Measurements from ENCODE around the gene VAMP2.

Gene VAMP2

DNA sequence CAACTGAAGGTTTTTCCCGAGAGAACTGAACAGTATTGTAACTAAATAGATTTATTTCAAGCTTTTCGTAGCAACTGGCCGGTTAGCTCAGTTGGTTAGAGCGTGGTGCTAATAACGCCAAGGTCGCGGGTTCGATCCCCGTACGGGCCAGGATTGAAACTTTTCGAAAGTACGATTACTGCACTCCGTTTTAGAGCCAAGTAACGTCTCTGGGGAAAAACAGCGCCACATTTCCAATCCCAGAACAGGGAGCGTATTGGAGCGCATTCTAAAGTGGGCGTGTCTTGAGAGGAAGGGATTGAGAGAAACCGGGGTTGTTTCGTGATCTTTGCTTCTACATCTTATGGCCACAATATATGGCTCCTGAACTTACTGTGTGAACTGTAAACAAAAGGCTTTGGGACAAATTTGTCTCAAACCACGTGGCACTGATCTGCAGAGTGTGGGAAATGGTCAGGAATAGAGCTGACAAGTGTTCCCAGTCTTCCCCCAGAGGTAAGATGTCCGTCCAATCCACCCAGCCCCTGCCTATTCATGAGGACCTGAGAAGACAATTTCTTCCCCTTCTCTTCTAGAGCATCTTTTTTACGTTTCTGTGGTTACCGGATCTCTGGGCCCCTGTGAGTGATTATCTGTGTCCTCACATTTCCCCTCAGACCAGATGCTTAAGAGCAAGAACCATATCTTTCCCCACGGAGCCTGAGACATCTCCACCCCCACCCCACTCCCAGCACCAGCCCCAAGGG lies 24.9 kb upstream of the VAMP2 start (continued):
- TF ChIP-seq, protein P1, sequence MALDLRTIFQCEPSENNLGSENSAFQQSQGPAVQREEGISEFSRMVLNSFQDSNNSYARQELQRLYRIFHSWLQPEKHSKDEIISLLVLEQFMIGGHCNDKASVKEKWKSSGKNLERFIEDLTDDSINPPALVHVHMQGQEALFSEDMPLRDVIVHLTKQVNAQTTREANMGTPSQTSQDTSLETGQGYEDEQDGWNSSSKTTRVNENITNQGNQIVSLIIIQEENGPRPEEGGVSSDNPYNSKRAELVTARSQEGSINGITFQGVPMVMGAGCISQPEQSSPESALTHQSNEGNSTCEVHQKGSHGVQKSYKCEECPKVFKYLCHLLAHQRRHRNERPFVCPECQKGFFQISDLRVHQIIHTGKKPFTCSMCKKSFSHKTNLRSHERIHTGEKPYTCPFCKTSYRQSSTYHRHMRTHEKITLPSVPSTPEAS (tag by site-specific recombination; IDR thresholded peaks at IDR 0.05), result no peak; the same call in 1 of the 2 replicates
- no peak for TF ChIP-seq SCRT2 (tag by site-specific recombination; IDR thresholded peaks at IDR 0.05)
- TF ChIP-seq, protein P2, sequence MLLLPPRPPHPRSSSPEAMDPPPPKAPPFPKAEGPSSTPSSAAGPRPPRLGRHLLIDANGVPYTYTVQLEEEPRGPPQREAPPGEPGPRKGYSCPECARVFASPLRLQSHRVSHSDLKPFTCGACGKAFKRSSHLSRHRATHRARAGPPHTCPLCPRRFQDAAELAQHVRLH (tag by site-specific recombination; IDR thresholded peaks at IDR 0.05), result no peak
- TF ChIP-seq, protein P3, sequence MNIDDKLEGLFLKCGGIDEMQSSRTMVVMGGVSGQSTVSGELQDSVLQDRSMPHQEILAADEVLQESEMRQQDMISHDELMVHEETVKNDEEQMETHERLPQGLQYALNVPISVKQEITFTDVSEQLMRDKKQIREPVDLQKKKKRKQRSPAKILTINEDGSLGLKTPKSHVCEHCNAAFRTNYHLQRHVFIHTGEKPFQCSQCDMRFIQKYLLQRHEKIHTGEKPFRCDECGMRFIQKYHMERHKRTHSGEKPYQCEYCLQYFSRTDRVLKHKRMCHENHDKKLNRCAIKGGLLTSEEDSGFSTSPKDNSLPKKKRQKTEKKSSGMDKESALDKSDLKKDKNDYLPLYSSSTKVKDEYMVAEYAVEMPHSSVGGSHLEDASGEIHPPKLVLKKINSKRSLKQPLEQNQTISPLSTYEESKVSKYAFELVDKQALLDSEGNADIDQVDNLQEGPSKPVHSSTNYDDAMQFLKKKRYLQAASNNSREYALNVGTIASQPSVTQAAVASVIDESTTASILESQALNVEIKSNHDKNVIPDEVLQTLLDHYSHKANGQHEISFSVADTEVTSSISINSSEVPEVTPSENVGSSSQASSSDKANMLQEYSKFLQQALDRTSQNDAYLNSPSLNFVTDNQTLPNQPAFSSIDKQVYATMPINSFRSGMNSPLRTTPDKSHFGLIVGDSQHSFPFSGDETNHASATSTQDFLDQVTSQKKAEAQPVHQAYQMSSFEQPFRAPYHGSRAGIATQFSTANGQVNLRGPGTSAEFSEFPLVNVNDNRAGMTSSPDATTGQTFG (tag by site-specific recombination; IDR thresholded peaks at IDR 0.05; ENCODE audit: borderline replicate concordance), result no peak; the same call in 1 of the 2 replicates
- TF ChIP-seq, protein P4, sequence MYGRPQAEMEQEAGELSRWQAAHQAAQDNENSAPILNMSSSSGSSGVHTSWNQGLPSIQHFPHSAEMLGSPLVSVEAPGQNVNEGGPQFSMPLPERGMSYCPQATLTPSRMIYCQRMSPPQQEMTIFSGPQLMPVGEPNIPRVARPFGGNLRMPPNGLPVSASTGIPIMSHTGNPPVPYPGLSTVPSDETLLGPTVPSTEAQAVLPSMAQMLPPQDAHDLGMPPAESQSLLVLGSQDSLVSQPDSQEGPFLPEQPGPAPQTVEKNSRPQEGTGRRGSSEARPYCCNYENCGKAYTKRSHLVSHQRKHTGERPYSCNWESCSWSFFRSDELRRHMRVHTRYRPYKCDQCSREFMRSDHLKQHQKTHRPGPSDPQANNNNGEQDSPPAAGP (tag by site-specific recombination; IDR thresholded peaks at IDR 0.05), result peak; percentile 78; the same call in 1 of the 2 replicates
- no peak for TF ChIP-seq ZNF664 (tag by site-specific recombination; IDR thresholded peaks at IDR 0.05)
- TF ChIP-seq SP7 (tag by site-specific recombination; IDR thresholded peaks at IDR 0.05), result peak; percentile 60
- TF ChIP-seq, protein P5, sequence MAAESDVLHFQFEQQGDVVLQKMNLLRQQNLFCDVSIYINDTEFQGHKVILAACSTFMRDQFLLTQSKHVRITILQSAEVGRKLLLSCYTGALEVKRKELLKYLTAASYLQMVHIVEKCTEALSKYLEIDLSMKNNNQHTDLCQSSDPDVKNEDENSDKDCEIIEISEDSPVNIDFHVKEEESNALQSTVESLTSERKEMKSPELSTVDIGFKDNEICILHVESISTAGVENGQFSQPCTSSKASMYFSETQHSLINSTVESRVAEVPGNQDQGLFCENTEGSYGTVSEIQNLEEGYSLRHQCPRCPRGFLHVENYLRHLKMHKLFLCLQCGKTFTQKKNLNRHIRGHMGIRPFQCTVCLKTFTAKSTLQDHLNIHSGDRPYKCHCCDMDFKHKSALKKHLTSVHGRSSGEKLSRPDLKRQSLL (tag by site-specific recombination; IDR thresholded peaks at IDR 0.05), result peak; percentile 80
- peak; percentile 74 for TF ChIP-seq ZNF184 (tag by site-specific recombination; IDR thresholded peaks at IDR 0.05)
- no peak for TF ChIP-seq TCF7L2 (IDR thresholded peaks at IDR 0.05; ENCODE audit: borderline replicate concordance, low read depth, low read length)
- peak; percentile 90 for TF ChIP-seq ZEB2 (tag by site-specific recombination; IDR thresholded peaks at IDR 0.05)
- peak; percentile 57; the same call in 1 of the 2 replicates for TF ChIP-seq ZNF24 (tag by site-specific recombination; IDR thresholded peaks at IDR 0.05)
- TF ChIP-seq, protein P6, sequence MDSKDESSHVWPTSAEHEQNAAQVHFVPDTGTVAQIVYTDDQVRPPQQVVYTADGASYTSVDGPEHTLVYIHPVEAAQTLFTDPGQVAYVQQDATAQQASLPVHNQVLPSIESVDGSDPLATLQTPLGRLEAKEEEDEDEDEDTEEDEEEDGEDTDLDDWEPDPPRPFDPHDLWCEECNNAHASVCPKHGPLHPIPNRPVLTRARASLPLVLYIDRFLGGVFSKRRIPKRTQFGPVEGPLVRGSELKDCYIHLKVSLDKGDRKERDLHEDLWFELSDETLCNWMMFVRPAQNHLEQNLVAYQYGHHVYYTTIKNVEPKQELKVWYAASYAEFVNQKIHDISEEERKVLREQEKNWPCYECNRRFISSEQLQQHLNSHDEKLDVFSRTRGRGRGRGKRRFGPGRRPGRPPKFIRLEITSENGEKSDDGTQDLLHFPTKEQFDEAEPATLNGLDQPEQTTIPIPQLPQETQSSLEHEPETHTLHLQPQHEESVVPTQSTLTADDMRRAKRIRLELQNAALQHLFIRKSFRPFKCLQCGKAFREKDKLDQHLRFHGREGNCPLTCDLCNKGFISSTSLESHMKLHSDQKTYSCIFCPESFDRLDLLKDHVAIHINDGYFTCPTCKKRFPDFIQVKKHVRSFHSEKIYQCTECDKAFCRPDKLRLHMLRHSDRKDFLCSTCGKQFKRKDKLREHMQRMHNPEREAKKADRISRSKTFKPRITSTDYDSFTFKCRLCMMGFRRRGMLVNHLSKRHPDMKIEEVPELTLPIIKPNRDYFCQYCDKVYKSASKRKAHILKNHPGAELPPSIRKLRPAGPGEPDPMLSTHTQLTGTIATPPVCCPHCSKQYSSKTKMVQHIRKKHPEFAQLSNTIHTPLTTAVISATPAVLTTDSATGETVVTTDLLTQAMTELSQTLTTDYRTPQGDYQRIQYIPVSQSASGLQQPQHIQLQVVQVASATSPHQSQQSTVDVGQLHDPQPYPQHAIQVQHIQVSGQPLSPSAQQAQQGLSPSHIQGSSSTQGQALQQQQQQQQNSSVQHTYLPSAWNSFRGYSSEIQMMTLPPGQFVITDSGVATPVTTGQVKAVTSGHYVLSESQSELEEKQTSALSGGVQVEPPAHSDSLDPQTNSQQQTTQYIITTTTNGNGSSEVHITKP (tag by site-specific recombination; IDR thresholded peaks at IDR 0.05), result peak; percentile 65; the same call in 1 of the 2 replicates
- TF ChIP-seq, protein P7, sequence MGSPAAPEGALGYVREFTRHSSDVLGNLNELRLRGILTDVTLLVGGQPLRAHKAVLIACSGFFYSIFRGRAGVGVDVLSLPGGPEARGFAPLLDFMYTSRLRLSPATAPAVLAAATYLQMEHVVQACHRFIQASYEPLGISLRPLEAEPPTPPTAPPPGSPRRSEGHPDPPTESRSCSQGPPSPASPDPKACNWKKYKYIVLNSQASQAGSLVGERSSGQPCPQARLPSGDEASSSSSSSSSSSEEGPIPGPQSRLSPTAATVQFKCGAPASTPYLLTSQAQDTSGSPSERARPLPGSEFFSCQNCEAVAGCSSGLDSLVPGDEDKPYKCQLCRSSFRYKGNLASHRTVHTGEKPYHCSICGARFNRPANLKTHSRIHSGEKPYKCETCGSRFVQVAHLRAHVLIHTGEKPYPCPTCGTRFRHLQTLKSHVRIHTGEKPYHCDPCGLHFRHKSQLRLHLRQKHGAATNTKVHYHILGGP (tag by site-specific recombination; IDR thresholded peaks at IDR 0.05), result no peak
- peak; percentile 12; the same call in 1 of the 2 replicates for TF ChIP-seq ZNF610 (tag by site-specific recombination; IDR thresholded peaks at IDR 0.05; ENCODE audit: borderline replicate concordance)
- no peak for TF ChIP-seq RBAK (tag by site-specific recombination; IDR thresholded peaks at IDR 0.05)
- TF ChIP-seq ZNF221 (tag by site-specific recombination; IDR thresholded peaks at IDR 0.05; ENCODE audit: borderline replicate concordance), result no peak
- TF ChIP-seq ZNF529 (tag by site-specific recombination; IDR thresholded peaks at IDR 0.05; ENCODE audit: insufficient replicate concordance), result no peak
- no peak for TF ChIP-seq SALL2 (tag by site-specific recombination; IDR thresholded peaks at IDR 0.05; ENCODE audit: borderline replicate concordance)
- TF ChIP-seq GLIS1 (tag by site-specific recombination; IDR thresholded peaks at IDR 0.05), result no peak
- no peak for TF ChIP-seq ZNF341 (tag by site-specific recombination; IDR thresholded peaks at IDR 0.05; ENCODE audit: low read depth)
- no peak for TF ChIP-seq ZNF114 (tag by site-specific recombination; IDR thresholded peaks at IDR 0.05)
- TF ChIP-seq SP3 (tag by site-specific recombination; IDR thresholded peaks at IDR 0.05), result peak; percentile 62; the same call in 1 of the 2 replicates
- no peak for TF ChIP-seq ZNF311 (tag by site-specific recombination; IDR thresholded peaks at IDR 0.05; ENCODE audit: borderline replicate concordance)
- TF ChIP-seq ZNF292 (tag by site-specific recombination; IDR thresholded peaks at IDR 0.05; ENCODE audit: borderline replicate concordance, low read depth), result no peak

Measured in HEK293 (cell line).